Stimulated activated naive CD4-positive, alpha-beta T cell (primary cell): ENCODE results near the gene SLK.

Source experiments
- DNase-seq, 6 experiments: peaks; one replicate each; lab custom pipeline; 2025; lab: John Stamatoyannopoulos, UW

SLK gene

DNA sequence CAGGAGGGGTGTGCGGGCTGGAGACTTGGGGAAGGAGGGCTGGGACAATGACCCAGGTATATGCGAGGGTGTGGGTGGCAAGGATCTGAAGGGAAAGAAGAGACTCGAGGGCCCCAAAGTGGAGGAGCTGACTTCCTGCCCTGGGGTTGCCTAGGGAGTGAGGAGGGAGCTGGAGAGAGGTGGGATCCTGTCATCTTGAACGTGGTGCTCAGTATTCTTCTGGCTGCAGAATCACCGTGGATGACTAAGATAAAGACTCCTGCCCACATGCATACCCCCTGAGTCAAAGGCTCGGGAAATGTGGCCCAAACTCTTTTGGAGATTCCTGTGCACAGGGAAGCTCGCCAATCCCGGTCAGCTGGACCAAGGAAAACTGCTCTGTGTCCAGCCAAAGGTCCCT is 87.5 kb downstream of the SLK start:
- no peak for DNase-seq

GRCh38 chr10:104056619-104057273 is 89.8 kb downstream of the SLK start:
- no peak for DNase-seq

DNA sequence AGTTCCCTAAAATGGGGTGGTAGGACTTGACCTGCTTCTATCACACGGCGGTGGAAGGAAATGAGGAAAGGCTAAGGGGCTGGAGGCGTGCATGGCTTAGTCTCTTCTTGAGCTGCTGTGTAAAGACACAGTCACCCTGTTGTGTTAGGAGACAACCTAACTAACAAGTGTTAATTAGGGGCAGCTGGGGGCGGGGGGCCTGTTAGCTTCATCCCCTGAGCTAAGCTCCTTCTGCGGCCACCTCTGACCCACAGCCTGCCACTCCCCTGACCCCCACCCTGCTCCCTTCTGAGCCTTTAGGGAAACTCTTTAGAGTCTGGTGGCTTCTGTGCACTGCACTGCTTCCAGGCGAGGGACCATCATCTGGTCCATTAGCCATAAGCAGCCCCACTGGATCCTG is 90.8 kb downstream of the SLK start:
- DNase-seq = no peak

DNA sequence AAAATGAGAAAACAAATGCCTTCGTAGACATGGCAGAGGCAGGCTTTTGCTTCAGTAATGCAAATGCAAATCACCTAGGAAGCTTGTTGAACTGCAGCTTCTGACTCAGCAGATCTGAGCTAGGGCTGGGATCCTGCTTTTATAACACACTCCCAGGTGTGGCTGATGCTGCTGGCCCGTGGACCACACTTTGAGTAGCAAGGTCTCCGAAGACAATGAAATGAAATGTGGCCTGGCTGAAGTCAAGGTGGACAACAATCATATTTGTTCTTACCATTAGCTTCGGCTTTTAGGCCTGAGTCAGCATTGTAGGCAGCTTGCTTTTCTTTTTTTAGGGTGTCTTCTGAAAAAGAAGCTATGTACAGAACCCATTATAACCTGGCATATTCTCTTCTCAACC is 92.4 kb downstream of the SLK start:
- no peak for DNase-seq

DNA sequence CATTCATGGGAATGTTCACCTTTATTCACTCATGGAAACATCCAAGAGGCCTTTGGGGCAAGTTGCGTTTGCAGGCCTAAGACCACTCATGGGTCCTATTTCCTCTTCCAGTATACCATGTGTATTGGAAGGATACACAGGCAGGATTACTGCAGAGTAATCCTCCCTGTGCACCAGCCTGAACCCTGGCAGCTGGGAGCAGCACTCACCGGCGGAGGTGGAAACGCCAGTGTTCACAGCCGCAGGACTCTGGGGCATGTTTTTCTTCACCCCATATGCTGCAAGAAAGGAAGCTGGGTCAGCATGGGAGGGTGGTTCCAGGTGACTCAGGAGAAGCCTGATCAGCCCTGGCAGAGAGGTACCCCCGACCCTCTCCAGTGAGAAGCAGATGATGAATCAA is 94.3 kb downstream of the SLK start:
- no peak for DNase-seq

DNA sequence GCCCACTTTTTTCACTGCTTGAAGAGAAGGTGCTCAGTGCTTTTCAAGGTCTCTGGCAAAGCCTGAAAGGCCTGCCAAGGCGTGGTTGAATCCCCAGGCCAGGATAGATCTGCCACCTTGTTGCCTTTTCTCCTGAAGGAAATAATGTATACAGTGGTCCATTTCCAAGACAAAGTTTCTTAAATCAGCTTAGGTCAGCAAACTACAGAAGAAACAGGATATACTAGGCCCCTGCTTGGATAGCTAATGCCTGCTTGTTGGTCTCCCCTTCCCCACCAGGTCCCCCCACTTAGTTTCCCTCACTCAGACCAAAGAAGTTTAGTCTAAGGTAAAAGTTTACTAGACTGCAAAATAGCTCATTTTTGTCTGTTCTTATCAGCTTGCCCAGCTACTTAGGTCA is 98.8 kb downstream of the SLK start:
- DNase-seq = no peak

- no peak for DNase-seq
Measured at GRCh38 chr10:104066945-104067344, 100.0 kb downstream of the SLK start.

- no peak for DNase-seq
Measured at GRCh38 chr10:104067525-104067924, 100.6 kb downstream of the SLK start.

DNA sequence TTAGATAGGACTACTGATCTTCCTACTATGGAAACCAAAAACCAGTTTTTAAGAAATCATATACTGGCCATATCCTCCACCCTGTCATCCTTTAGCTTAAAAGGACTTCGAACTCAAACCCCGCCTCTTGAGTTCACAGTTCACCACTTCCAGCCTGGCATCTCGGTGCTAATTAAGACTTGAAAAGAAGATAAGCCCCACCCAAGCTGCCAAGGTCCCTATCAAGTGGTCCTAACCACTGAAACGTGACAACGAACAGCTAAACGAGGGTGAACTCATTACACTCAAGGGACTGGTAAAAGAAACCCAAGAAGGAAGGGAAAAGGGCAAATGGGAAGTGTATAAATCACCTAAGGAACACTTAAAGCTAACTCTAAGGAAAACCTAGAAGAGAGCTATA is 102.7 kb downstream of the SLK start:
- no peak for DNase-seq

GRCh38 chr10:104072786-104073185 is 105.8 kb downstream of the SLK start:
- DNase-seq = no peak

DNA sequence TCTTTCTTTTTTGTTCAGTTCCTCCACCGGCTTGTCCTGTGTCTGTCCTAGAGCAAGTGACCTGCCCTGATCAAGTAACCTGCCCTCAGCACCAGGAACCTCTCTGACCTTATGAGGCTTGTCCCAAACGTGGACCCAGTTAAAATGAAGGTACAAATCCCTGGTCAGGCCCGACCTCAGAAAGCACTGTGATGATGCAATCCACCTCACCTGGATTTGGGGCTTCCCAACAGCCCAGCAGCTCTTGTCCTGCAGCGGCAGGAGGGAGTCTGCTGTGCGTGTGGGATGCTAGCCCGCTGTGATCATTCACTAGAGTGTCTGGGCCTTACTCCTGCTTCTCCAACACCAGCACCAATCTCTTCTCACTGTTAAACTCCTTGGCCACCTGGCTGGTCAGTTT is 107.6 kb downstream of the SLK start:
- no peak for DNase-seq

DNA sequence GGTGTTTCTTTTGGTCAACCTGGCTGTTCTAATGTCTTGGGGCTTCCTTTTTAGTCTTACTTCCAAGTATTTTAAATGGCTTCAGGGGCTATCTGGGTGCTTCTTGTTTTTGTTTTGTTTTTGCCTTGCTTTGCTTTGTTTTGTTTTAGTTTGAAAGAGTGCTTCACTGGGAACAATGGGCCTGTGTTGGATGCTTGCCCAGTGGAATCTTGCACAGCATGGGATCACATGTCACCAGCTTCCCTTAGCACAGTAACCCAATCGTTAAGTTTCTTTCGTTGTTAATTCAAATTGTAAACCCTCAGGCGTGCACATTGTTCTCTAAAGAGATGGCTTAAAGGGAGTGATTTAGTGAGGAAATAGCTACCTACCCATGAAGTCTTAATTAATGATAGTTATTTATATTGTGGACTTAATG is 109.8 kb downstream of the SLK start:
- no peak for DNase-seq

- DNase-seq = no peak
Measured at GRCh38 chr10:104077247-104077646, 110.3 kb downstream of the SLK start.

DNA sequence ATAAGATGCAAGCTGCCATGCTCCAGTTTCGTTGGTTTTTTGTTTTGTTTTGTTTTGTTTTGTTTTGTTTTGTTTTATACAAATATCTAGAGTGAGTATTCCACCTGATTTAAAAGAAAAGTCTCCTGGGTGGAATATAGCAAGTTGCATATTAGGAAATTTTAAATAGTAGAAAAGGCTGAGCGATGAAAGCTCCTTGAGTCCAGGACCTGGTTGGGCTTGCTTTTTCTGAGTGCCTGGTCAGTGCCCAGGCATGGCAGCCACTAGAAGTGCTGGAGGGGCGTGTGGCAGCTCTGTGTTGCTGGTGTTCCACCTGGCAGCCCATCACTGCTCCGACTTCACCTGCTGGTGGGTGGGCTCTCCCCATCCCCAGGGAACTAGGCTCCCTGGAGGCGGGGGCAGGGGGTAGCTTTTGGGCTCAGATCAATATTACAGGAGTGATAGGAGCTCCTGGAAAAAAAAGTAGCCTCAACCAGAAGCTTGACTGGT is 110.8 kb downstream of the SLK start:
- DNase-seq = no peak
